Measurements from ENCODE around the gene AACS.

- TF ChIP-seq CTCF (tag by site-specific recombination; IDR thresholded peaks at IDR 0.05): no peak
- TF ChIP-seq, protein P1, sequence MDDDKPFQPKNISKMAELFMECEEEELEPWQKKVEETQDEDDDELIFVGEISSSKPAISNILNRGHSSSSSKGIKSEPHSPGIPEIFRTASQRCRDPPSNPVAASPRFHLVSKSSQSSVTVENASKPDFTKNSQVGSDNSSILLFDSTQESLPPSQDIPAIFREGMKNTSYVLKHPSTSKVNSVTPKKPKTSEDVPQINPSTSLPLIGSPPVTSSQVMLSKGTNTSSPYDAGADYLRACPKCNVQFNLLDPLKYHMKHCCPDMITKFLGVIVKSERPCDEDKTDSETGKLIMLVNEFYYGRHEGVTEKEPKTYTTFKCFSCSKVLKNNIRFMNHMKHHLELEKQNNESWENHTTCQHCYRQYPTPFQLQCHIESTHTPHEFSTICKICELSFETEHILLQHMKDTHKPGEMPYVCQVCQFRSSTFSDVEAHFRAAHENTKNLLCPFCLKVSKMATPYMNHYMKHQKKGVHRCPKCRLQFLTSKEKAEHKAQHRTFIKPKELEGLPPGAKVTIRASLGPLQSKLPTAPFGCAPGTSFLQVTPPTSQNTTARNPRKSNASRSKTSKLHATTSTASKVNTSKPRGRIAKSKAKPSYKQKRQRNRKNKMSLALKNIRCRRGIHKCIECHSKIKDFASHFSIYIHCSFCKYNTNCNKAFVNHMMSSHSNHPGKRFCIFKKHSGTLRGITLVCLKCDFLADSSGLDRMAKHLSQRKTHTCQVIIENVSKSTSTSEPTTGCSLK (tag by site-specific recombination; IDR thresholded peaks at IDR 0.05): no peak
- TF ChIP-seq ZNF121 (tag by site-specific recombination; IDR thresholded peaks at IDR 0.05): no peak
- no peak for TF ChIP-seq PRDM1 (tag by site-specific recombination; IDR thresholded peaks at IDR 0.05)
These were observed 42.2 kb upstream of the AACS start for GRCh38 chr12:125023065-125023464.
